GM19395 (cell line): Measurements from ENCODE around the gene SLC26A1.
"Not testable (repeated sequence)": the region's sequence is repeated elsewhere in the genome, so short reads cannot be mapped to it uniquely, and the experiment has no call there.

Experiments
- ATAC-seq: cut with Tn5 transposase; IDR thresholded peaks from one replicate; pipeline ENCODE4 v1.9.1; 2021; ENCODE audit warnings: mild to moderate bottlenecking, moderate library complexity; ENCODE audit not compliant: unreplicated experiment

The SLC26A1 gene

GRCh38 chr4:955931-956381 lies 37.2 kb downstream of the SLC26A1 start:
- ATAC-seq, result no peak

- no peak for ATAC-seq
These were observed 37.9 kb downstream of the SLC26A1 start for GRCh38 chr4:955161-955921.

GRCh38 chr4:954211-955020 lies 38.8 kb downstream of the SLC26A1 start:
- no peak for ATAC-seq

GRCh38 chr4:953574-953915 lies 39.7 kb downstream of the SLC26A1 start:
- no peak for ATAC-seq

GRCh38 chr4:952881-953573 lies 40.2 kb downstream of the SLC26A1 start:
- ATAC-seq, result no peak

GRCh38 chr4:951594-952468 lies 41.4 kb downstream of the SLC26A1 start:
- ATAC-seq, result no peak

GRCh38 chr4:951186-951585 lies 42.0 kb downstream of the SLC26A1 start:
- ATAC-seq, result no peak

- no peak for ATAC-seq
These were observed 42.8 kb downstream of the SLC26A1 start for GRCh38 chr4:950136-951020.

GRCh38 chr4:949656-950055 lies 43.5 kb downstream of the SLC26A1 start:
- ATAC-seq, result no peak

- no peak for ATAC-seq
These were observed 44.3 kb downstream of the SLC26A1 start for GRCh38 chr4:948936-949300.

GRCh38 chr4:948101-948935 lies 44.9 kb downstream of the SLC26A1 start:
- ATAC-seq, result no peak

GRCh38 chr4:947491-947971 lies 45.7 kb downstream of the SLC26A1 start:
- ATAC-seq, result no peak

- no peak for ATAC-seq
These were observed 46.4 kb downstream of the SLC26A1 start for GRCh38 chr4:946517-947471.

- no peak for ATAC-seq
These were observed 47.1 kb downstream of the SLC26A1 start for GRCh38 chr4:946103-946450.

- ATAC-seq, result no peak
These were observed 47.7 kb downstream of the SLC26A1 start for GRCh38 chr4:945274-946102.

- not testable (repeated sequence) for ATAC-seq
These were observed 53.7 kb downstream of the SLC26A1 start for GRCh38 chr4:939508-939907.
